Uterus (tissue), 4 donors: ENCODE data around the gene HNRNPM. TPM values are rescaled to one million over a fixed set of nuclear protein-coding genes. Genes with fewer than 3 reads are reported as not detected.
"Not testable (repeated sequence)": the region's sequence is repeated elsewhere in the genome, so short reads cannot be mapped to it uniquely, and the experiment has no call there.

Source experiments
- DNase-seq, 2 donors: peaks; one replicate each; pipeline ENCODE4 v3.0.0-alpha.2; 2019 to 2020
- H3K27ac ChIP-seq, 2 donors: fragments of 200-600 bp; sonication (generic); 1 replicate in 1 of 2; 2 replicates in 1 of 2; pipeline ENCODE4 v1.5.1; 2016 to 2018
- H3K27me3 ChIP-seq, 2 donors: fragments of 200-600 bp; sonication (generic); one replicate each; pipeline ENCODE4 v1.5.1; 2018 to 2019; ENCODE audit warnings: control low read depth in 1 of 2
- H3K36me3 ChIP-seq, 2 donors: fragments of 200-600 bp; sonication (generic); one replicate each; pipeline ENCODE4 v1.5.1; 2019; ENCODE audit warnings: control low read depth in 1 of 2
- H3K4me1 ChIP-seq, 2 donors: fragments of 200-600 bp; sonication (generic); one replicate each; pipeline ENCODE4 v1.5.1; 2018 to 2019; ENCODE audit warnings: control low read depth in 1 of 2
- H3K4me3 ChIP-seq, 2 donors: fragments of 200-600 bp; sonication (generic); 1 replicate in 1 of 2; 2 replicates in 1 of 2; pipeline ENCODE4 v1.5.1; 2018 to 2019; ENCODE audit warnings: mild to moderate bottlenecking in 1 of 2
- H3K9me3 ChIP-seq, 2 donors: fragments of 200-600 bp; sonication (generic); one replicate each; pipeline ENCODE4 v1.5.1; 2019; ENCODE audit warnings: control low read depth in 1 of 2
- POLR2A ChIP-seq, 2 donors: fragments of 450-650 bp; IDR thresholded peaks; one replicate each; pipeline ENCODE4 v1.6.1; 2016; ENCODE audit warnings: antibody characterized with exemption in 2 of 2, mild to moderate bottlenecking in 1 of 2, moderate library complexity in 1 of 2
- intact Hi-C: fragments of 100-400 bp; cut with DNase I; formaldehyde crosslinking; loops from one replicate; pipeline ENCODE4 v1.15.1; 2023; ENCODE audit warnings: low total_unique reads
- total RNA-seq, 4 donors: library from RNA; depleted of rRNA in 3 of 4; stranded (reverse); fragments of >200 nt in 3 of 4; gene quantifications; one replicate each; pipeline versions ENCODE4 v1.1.0 to v1.2.4, GENCODE V29; 2014 to 2023
- TF ChIP-seq, protein P1 (sequence below), 4 experiments: fragments of 200-600 bp in 2 of 4; fragments of 450-650 bp in 2 of 4; sonication (generic) in 2 of 4; IDR thresholded peaks; one replicate each; pipeline ENCODE4 v1.5.1; 2016 to 2019; ENCODE audit warnings: antibody characterized with exemption in 4 of 4, mild to moderate bottlenecking in 2 of 4, moderate library complexity in 1 of 4
- donor health status: DM: yes; HTN: yes; CAD: no.

Gene HNRNPM
- total RNA-seq, 4 donors from 2014 or later = 50.3 to 186 (median 98.5) TPM

DNA sequence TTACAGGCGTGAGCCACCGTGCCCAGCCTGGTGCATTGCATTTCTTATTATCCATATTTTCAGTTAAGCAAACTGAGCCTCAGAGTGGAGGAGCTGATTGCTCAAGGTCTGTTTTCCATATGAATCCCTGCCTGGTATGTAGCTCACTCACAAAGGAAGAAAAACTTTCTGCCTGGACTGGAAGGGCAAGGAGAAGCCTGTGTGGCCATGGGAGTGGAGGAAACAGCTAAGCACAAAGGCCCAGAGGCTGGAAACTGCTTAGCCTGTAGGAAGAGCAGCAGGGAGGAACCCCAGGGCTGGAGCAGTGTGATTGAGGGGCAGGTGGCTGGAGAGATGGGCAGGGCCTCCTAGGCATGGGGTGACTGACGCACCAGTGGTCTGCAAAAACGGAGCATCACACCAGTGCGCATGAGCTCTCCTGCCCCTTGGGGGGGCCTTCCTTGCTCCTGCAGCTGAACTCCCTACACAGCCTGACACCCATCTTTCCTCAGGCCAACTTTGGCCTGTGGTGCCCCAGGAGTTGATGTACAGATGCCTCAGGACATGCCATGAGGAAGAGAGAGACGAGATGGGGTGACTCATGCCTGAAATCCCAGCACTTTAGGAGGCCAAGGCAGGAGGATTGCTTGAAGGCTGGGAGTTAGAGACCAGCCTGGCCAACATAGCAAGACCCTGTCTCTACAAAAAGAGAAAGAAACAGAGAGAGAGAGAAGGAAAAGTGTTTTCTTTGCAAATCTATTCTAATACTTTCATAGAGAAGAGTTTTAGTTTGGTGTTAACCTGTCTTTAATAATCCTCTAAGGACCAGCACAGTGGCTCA is 2.8 kb upstream of the HNRNPM start:
- no peak for TF ChIP-seq POLR2A (IDR thresholded peaks at IDR 0.05)
- TF ChIP-seq, protein P1, sequence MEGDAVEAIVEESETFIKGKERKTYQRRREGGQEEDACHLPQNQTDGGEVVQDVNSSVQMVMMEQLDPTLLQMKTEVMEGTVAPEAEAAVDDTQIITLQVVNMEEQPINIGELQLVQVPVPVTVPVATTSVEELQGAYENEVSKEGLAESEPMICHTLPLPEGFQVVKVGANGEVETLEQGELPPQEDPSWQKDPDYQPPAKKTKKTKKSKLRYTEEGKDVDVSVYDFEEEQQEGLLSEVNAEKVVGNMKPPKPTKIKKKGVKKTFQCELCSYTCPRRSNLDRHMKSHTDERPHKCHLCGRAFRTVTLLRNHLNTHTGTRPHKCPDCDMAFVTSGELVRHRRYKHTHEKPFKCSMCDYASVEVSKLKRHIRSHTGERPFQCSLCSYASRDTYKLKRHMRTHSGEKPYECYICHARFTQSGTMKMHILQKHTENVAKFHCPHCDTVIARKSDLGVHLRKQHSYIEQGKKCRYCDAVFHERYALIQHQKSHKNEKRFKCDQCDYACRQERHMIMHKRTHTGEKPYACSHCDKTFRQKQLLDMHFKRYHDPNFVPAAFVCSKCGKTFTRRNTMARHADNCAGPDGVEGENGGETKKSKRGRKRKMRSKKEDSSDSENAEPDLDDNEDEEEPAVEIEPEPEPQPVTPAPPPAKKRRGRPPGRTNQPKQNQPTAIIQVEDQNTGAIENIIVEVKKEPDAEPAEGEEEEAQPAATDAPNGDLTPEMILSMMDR (IDR thresholded peaks at IDR 0.05) = peak in 1 of 4 experiments; percentile 1
- Histone ChIP-seq H3K27ac (no peak overlapping the region), H3K4me1 (peaks cover 4 to 8% of the 10 kb centered on the region in 2 donors), H3K9me3 (no peaks in the 10 kb centered on the region), H3K4me3 (no peak overlapping the region), H3K27me3 (no peaks in the 10 kb centered on the region), H3K36me3 (no peaks in the 10 kb centered on the region)
- DNase-seq = no peak
- intact Hi-C loops = no loop called here

GRCh38 chr19:8444140-8444676 is 567 bp upstream of the HNRNPM start:
- Histone ChIP-seq H3K27ac (peak overlapping the region; percentile 90 to 94), H3K4me3 (peak overlapping the region; percentile 79 to 93), H3K4me1 (peaks cover 10% of the 10 kb centered on the region in 2 donors)
- intact Hi-C loops, DNase-seq, H3K36me3 ChIP-seq, H3K9me3 ChIP-seq, H3K27me3 ChIP-seq: not testable (repeated sequence)

GRCh38 chr19:8445488-8446001 is 770 bp downstream of the HNRNPM start:
- Histone ChIP-seq H3K9me3 (no peaks in the 10 kb centered on the region), H3K27ac (peak overlapping the region; percentile 90 to 94), H3K36me3 (no peaks in the 10 kb centered on the region), H3K4me1 (peaks cover 10 to 16% of the 10 kb centered on the region in 2 donors), H3K27me3 (no peaks in the 10 kb centered on the region), H3K4me3 (peak overlapping the region; percentile 79 to 93)
- intact Hi-C loops = no loop called here
- DNase-seq = peak; percentile 46 to 55
- TF ChIP-seq, protein P1 (IDR thresholded peaks at IDR 0.05) = no peak
- no peak for TF ChIP-seq POLR2A (IDR thresholded peaks at IDR 0.05)

DNA sequence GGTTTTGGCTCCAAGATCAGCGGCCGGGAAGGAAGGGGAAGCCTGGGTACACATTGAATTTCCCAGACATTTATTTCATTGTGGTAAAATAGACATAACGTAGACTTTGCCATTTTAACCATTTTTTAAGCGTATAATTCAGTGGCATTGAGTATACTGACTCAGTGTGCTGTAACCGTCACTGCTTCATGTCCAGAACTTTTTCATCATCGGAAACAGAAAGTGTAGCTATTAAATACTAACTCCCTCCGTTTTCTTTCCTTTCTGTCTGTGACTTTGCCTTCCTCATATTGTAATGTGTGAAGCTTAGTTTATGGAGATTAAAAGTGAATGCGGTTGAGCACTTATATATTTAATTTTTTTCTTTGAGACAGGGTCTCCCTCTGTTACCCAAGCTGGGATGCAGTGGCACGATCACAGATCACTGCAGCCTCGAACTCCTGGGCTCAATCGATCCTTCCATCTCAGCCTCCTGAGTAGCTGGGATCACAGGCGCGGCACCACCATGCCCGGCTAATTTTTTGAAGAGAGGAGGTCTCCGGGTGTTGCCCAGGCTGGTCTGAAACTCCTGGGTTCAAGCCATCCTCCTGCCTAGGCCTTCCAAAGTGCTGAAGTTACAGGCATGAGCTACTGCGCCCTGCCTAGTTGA is 1.4 kb downstream of the HNRNPM start:
- intact Hi-C loops = no loop called here
- DNase-seq = no peak
- Histone ChIP-seq H3K27ac (peak overlapping the region; percentile 90 to 94), H3K27me3 (no peaks in the 10 kb centered on the region), H3K4me3 (peak overlapping the region; percentile 79 to 93), H3K36me3 (no peaks in the 10 kb centered on the region), H3K4me1 (peaks cover 10 to 16% of the 10 kb centered on the region in 2 donors), H3K9me3 (no peaks in the 10 kb centered on the region)
- TF ChIP-seq, protein P1 (IDR thresholded peaks at IDR 0.05) = no peak
- no peak for TF ChIP-seq POLR2A (IDR thresholded peaks at IDR 0.05)

DNA sequence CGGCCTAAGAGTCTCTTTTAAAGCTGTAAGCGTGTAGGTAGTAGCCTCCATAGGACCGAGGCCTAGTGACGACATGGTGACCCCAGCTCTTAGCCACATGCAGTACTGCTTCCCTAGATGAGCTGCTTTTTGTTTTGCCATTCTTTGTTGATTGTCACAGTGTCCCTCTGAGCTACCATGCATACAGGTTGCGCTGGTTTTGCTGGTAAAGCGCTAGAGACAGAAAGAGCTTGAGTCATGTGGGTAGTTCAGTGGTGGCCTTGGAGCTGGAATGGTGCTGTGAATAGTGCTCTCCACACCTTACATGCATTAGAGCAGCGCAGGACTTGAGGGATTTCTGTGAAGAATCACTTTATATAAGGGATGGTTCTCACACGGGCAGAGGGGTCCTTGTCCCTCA is 5.1 kb downstream of the HNRNPM start:
- H3K4me1 ChIP-seq = peaks cover 10 to 22% of the 10 kb centered on the region in 2 donors
- no peak overlapping the region for H3K4me3 ChIP-seq
- no peak overlapping the region for H3K27ac ChIP-seq
- no peaks in the 10 kb centered on the region for H3K9me3 ChIP-seq
- TF ChIP-seq POLR2A (IDR thresholded peaks at IDR 0.05) = no peak
- TF ChIP-seq, protein P1 (IDR thresholded peaks at IDR 0.05) = no peak
- no peaks in the 10 kb centered on the region for H3K27me3 ChIP-seq
- intact Hi-C loops = no loop called here
- DNase-seq = no peak
- H3K36me3 ChIP-seq = no peaks in the 10 kb centered on the region
